RWPE2 (cell line): ENCODE results near the gene CALML5.

ENCODE experiments used
- ATAC-seq: fragments of 200-7000 bp; cut with Tn5 transposase; 3 replicates; pipeline ENCODE4 v1.9.1; 2021; ENCODE audit warnings: low read depth
- DNase-seq: peaks from one replicate; pipeline ENCODE4 v3.0.0-alpha.2; 2020; ENCODE audit warnings: low spot score
- H3K27ac ChIP-seq: fragments of 450-650 bp; 2 replicates; pipeline ENCODE4 v1.5.1; 2017; ENCODE audit warnings: mild to moderate bottlenecking; ENCODE audit not compliant: poor library complexity, severe bottlenecking
- H3K27me3 ChIP-seq: fragments of 250-450 bp; sonication (Bioruptor Pico); 2 replicates; pipeline ENCODE4 v1.5.1; 2021; ENCODE audit warnings: mild to moderate bottlenecking, moderate library complexity; ENCODE audit not compliant: insufficient read depth, poor library complexity, severe bottlenecking
- H3K36me3 ChIP-seq: fragments of 250-450 bp; sonication (Bioruptor Pico); 2 replicates; pipeline ENCODE4 v1.5.1; 2020; ENCODE audit warnings: low read depth, mild to moderate bottlenecking, moderate library complexity
- H3K4me1 ChIP-seq: fragments of 250-450 bp; sonication (Bioruptor Pico); 2 replicates; pipeline ENCODE4 v1.5.1; 2021; ENCODE audit warnings: mild to moderate bottlenecking, moderate library complexity; ENCODE audit not compliant: insufficient read depth, poor library complexity, severe bottlenecking
- H3K4me3 ChIP-seq: fragments of 250-450 bp; sonication (Bioruptor Pico); 2 replicates; pipeline ENCODE4 v1.5.1; 2021; ENCODE audit warnings: mild to moderate bottlenecking, moderate library complexity; ENCODE audit not compliant: severe bottlenecking
- H3K9me3 ChIP-seq: fragments of 250-450 bp; sonication (Bioruptor Pico); 2 replicates; pipeline ENCODE4 v1.5.1; 2021; ENCODE audit warnings: mild to moderate bottlenecking, moderate library complexity; ENCODE audit not compliant: severe bottlenecking
- TF ChIP-seq, protein P1 (sequence below): fragments of 450-650 bp; IDR thresholded peaks from one replicate; pipeline ENCODE4 v1.5.1; 2017; ENCODE audit warnings: mild to moderate bottlenecking, moderate library complexity; ENCODE audit not compliant: poor library complexity, severe bottlenecking

CALML5 gene

DNA sequence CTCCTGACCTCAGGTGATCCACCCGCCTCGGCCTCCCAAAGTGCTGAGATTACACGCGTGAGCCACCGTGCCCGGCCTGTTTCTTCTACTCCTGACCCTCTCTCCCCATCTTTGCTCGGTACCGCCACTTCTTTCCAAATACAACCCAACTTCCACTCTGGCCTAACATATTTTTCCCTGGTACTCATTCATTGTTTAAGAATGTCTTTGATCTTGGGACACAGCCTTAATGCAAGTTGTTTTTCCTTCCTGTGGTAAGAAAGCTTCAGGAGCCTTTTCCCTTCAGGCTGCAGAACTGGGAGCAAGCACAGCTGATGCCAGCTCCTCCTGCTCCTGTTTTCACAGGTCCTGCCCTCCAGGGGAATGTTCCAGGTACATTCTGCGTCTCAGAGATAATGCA, 39.1 kb upstream of the CALML5 start:
- DNase-seq (peak; percentile 55), ATAC-seq (peak; percentile 83)
- no peaks in the 10 kb centered on the region for H3K27me3 ChIP-seq
- no peak overlapping the region for H3K4me3 ChIP-seq
- peak overlapping the region; percentile 93 for H3K27ac ChIP-seq
- TF ChIP-seq, protein P1, sequence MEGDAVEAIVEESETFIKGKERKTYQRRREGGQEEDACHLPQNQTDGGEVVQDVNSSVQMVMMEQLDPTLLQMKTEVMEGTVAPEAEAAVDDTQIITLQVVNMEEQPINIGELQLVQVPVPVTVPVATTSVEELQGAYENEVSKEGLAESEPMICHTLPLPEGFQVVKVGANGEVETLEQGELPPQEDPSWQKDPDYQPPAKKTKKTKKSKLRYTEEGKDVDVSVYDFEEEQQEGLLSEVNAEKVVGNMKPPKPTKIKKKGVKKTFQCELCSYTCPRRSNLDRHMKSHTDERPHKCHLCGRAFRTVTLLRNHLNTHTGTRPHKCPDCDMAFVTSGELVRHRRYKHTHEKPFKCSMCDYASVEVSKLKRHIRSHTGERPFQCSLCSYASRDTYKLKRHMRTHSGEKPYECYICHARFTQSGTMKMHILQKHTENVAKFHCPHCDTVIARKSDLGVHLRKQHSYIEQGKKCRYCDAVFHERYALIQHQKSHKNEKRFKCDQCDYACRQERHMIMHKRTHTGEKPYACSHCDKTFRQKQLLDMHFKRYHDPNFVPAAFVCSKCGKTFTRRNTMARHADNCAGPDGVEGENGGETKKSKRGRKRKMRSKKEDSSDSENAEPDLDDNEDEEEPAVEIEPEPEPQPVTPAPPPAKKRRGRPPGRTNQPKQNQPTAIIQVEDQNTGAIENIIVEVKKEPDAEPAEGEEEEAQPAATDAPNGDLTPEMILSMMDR: no peak
- no peaks in the 10 kb centered on the region for H3K36me3 ChIP-seq
- H3K9me3 ChIP-seq: peaks cover 5% of the 10 kb centered on the region
- H3K4me1 ChIP-seq: peaks cover 20% of the 10 kb centered on the region

DNA sequence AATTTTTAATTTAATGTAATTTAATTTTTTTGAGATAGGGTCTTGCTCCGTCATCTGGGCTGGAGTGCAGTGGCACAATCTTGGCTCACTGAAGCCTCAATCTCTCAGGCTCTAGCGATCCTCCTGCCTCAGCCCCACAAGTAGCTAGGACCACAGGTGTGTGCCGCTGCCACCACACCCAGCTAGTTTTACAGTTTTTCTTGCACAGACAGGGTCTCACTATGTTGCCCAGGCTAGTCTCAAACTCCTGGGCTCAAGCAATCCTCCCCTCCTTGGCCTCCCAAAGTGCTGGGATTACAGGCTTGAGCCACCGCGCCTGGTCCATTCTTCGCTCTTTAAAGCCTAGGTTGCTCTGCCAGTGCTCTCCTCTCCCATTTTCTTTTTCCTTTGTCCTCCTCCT, 38.3 kb upstream of the CALML5 start:
- Histone ChIP-seq H3K4me1 (peaks cover 20% of the 10 kb centered on the region), H3K27me3 (no peaks in the 10 kb centered on the region), H3K9me3 (peaks cover 4% of the 10 kb centered on the region), H3K27ac (peak overlapping the region; percentile 93), H3K36me3 (no peaks in the 10 kb centered on the region), H3K4me3 (no peak overlapping the region)
- TF ChIP-seq, protein P1: no peak
- no peak for DNase-seq
- ATAC-seq: no peak

DNA sequence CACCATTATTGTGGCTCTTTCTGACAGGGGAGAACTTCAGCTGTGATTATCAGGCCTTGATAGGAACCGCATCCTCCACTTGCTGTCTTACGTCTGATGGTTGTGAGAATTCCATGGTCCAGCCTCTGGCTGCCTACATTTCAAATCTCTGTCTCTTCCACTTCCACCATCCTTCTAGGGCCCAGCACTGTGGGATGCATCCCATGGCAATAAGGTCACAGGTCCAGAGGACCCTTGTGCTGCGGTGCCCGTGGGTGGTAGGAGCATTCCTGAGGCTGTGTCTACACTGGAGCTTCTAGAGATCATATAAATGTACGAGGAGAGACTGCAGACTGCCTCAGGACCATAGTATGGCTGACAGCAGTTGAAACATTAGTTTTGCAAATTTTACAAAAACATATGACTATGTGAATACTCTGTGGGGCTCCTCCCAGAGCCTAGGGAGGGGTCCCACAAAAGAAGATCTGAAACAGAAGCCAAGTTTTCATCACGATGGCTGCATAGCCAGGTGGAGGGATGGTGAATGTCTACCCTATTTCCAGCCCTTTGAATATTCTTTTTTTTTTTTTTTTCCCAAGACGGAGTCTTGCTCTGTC, 37.2 kb upstream of the CALML5 start:
- TF ChIP-seq, protein P1: no peak
- Histone ChIP-seq H3K9me3 (no peaks in the 10 kb centered on the region), H3K27ac (no peak overlapping the region), H3K27me3 (no peaks in the 10 kb centered on the region), H3K4me1 (peaks cover 20% of the 10 kb centered on the region), H3K4me3 (no peak overlapping the region), H3K36me3 (no peaks in the 10 kb centered on the region)
- DNase-seq: no peak
- no peak for ATAC-seq

DNA sequence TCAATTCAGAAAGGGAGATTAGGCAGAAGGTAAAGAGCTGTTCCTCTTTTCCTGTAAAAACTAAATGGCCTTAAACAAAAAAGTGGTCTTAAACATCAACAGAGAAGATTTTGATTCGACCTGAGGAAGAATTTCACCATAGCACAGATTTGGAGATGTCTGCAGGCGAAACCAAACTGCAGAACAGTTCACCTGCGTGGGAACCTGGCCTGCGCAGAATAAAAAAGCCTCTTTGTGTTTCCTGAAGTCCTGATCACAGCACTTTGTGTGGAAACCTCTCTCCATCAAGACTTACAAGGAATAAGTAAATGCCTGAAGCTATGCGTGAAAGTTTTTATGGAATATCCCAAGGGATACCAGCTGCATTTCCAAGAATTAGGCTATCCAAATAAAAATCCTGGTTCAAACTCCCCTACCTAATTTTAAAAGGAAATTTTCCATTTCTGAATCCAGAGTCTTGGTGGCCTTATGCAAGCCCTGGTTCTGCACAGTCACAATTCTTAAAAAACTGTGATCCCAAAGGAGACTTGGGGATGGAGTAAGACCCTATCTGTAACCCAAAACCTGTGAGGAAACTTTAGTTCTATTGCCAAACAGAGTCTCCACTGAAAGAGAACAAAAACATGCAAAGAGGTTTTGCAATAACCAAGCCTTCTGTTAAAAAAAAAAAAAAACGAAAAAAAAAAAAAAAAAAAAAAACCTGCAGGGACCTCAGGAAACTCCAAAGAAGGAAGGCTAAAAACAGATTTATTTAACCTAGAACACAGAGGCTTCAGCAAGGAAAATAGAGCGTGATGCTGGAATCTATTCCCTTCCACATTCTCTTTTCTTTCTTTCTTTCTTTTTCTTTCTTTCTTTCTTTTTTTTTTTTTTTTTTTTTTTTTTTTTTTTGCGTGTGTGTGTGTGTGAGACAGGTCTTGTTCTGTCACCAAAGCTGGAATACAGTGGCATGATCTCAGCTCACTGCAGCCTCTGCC, 35.8 kb upstream of the CALML5 start:
- no peak for ATAC-seq
- no peak overlapping the region for H3K4me3 ChIP-seq
- no peak overlapping the region for H3K27ac ChIP-seq
- TF ChIP-seq, protein P1: no peak
- H3K9me3 ChIP-seq: no peaks in the 10 kb centered on the region
- H3K36me3 ChIP-seq: no peaks in the 10 kb centered on the region
- H3K27me3 ChIP-seq: no peaks in the 10 kb centered on the region
- H3K4me1 ChIP-seq: peaks cover 20% of the 10 kb centered on the region
- no peak for DNase-seq
